Vein endothelial cell (primary cell): Measurements from ENCODE around the gene UROC1. TPM values are rescaled to one million over a fixed set of nuclear protein-coding genes. Genes with fewer than 3 reads are reported as not detected.

ENCODE experiments used
- small RNA-seq: library from RNA; depleted of rRNA; stranded (forward); fragments of <200 nt; gene quantifications from one replicate; pipeline ENCODE3, GENCODE V24; 2012
- total RNA-seq: library from RNA; depleted of rRNA; stranded (reverse); fragments of >200 nt; gene quantifications from 2 replicates; pipeline ENCODE4 v1.2.3, GENCODE V29; 2012

UROC1 gene
- total RNA-seq = not detected in 2 replicates

GRCh38 chr3:126517291-126517951 lies at the start of gene UROC1:
UROC1 (minus strand) TSS chr3:126517773; CDS start chr3:126517719, 54 bp downstream.

GRCh38 chr3:126558336-126559071 lies 40.9 kb upstream of the UROC1 start, which contains the start of gene C3orf22:
C3orf22 (minus strand) TSS chr3:126558932; CDS start chr3:126553390, 5,542 bp downstream.

GRCh38 chr3:126523745-126524428 lies 6.3 kb upstream of the UROC1 start, which contains the start of gene CHST13:
CHST13 (plus strand) TSS chr3:126524155; CDS start chr3:126524333, 178 bp downstream.

GRCh38 chr3:126475413-126476114 lies 42.0 kb downstream of the UROC1 start, which contains the start of gene ZXDC:
ZXDC (minus strand) TSS chr3:126475891; CDS start chr3:126475865, 26 bp downstream.

Small RNA genes lying within 50 kb of the gene (small RNA-seq; reads per million reads assigned to genes)
- gene RNA5SP138 = not detected

Other genes starting within 250 kb of the UROC1 start
- 1.5 and 1.6 TPM in 2 replicates for gene KLF15, start 160.4 kb downstream of the UROC1 start, total RNA-seq
- gene CFAP100, start 122.9 kb downstream of the UROC1 start, total RNA-seq = not detected in 2 replicates
- 24.9 and 28.1 TPM in 2 replicates for gene ZXDC, start 41.9 kb downstream of the UROC1 start, total RNA-seq
- gene CHST13, start 6.4 kb upstream of the UROC1 start, total RNA-seq = not detected in 2 replicates
- not detected in 2 replicates for gene C3orf22, start 41.2 kb upstream of the UROC1 start, total RNA-seq
- gene TXNRD3, start 137.4 kb upstream of the UROC1 start, total RNA-seq = 6.7 and 8.2 TPM in 2 replicates
- 6.9 and 8.5 TPM in 2 replicates for gene CHCHD6, start 186.5 kb upstream of the UROC1 start, total RNA-seq